Measurements from ENCODE around the gene ZMYND11. TPM values are rescaled to one million over a fixed set of nuclear protein-coding genes. Genes with fewer than 3 reads are reported as not detected.

The ZMYND11 gene
- polyA plus RNA-seq, 3 donors: 7.0 to 11.8 (median 8.8) TPM

DNA sequence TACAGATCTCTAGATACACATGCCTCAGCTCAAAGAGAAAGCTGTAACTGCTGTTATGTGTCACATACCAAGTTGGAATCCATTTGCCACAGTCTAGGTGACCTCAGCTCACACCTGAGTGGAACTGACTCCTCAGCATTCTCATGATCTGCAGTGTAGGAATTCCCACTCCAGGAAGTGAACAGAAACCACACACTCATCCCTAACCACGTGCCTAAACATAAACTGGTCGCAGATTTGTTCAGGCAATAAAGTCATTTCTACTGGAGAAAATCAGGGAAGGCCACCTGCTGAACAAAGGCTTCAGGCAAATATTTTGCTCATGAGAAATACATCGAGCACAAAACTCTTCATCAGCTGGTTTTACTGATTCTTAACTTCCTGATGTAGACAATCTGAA, 23.0 kb upstream of the ZMYND11 start:
- H3K4me2 ChIP-seq (replicated peaks; ENCODE audit: extremely low read depth, low read length, poor library complexity, severe bottlenecking): no peak overlapping the region
- H3K36me3 Mint-ChIP-seq: no peaks in the 10 kb centered on the region

DNA sequence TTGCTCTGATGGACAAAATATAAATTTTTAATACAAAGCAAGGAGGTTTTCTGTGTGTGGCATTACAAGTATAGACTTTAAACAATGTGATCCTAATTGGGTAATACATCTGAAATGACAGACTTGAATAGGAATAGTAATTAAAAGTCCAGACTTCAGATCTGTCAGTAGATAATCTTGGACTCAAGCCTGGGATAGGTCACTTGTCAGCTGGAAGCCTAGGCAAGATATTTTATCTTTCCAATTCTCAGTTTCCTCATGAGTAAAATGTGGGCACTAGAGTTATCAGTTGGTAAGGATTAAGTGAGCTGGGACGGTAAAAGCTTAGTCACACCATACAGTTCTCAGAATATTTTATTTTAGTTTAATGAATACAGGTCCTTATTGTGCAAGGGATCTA, 10.4 kb upstream of the ZMYND11 start:
- DNase-seq: no peak
- peaks cover 14 to 23% (median 16%) of the 10 kb centered on the region in 3 donors for H3K27me3 Mint-ChIP-seq (ENCODE audit: low read depth in 3 of 3)
- Histone ChIP-seq H2AFZ (ENCODE audit: insufficient read depth, low read depth, low read length, poor library complexity, severe bottlenecking) (no peak overlapping the region), H3K36me3 (replicated peaks in 1 of 2; ENCODE audit: control insufficient read depth in 1 of 2, insufficient read depth in 2 of 2, low read length in 2 of 2) (no peaks in the 10 kb centered on the region), H3K4me1 (ENCODE audit: control insufficient read depth in 1 of 2, insufficient read depth in 2 of 2, low read length in 2 of 2) (peaks cover 19 to 26% of the 10 kb centered on the region in 2 donors), H3K9me3 (replicated peaks in 1 of 2; ENCODE audit: control insufficient read depth in 1 of 2, insufficient read depth in 1 of 2, low read length in 2 of 2) (peaks cover 0 to 5% of the 10 kb centered on the region in 2 donors), H3K79me2 (ENCODE audit: insufficient read depth, low read length) (no peaks in the 10 kb centered on the region), H3K4me2 (replicated peaks; ENCODE audit: extremely low read depth, low read length, poor library complexity, severe bottlenecking) (no peak overlapping the region), H3K9ac (ENCODE audit: insufficient read depth, low read length, poor library complexity, severe bottlenecking) (no peak overlapping the region), H3K27ac (ENCODE audit: low read depth in 1 of 2, low read length in 2 of 2) (no peak overlapping the region), H4K20me1 (ENCODE audit: insufficient read depth, low read length) (peaks cover 6% of the 10 kb centered on the region), H3K4me3 (replicated peaks in 1 of 3; ENCODE audit: low read depth in 2 of 3, low read length in 3 of 3) (no peak overlapping the region), H3K27me3 (ENCODE audit: control insufficient read depth in 2 of 2, insufficient read depth in 2 of 2, low read length in 2 of 2) (peaks cover 12 to 14% of the 10 kb centered on the region in 2 donors)
- H3K4me1 Mint-ChIP-seq: peaks cover 17% of the 10 kb centered on the region
- no peak overlapping the region for H3K27ac Mint-ChIP-seq
- WGBS (ENCODE audit: insufficient coverage): no CpG with 5 or more reads among the region's 1 CpG
- peaks cover 3 to 20% (median 10%) of the 10 kb centered on the region in 7 donors for H3K9me3 Mint-ChIP-seq
- H3K4me3 Mint-ChIP-seq: no peak overlapping the region
- intact Hi-C loops (cut with micrococcal nuclease): no loop called here
- TF ChIP-seq, protein P1, sequence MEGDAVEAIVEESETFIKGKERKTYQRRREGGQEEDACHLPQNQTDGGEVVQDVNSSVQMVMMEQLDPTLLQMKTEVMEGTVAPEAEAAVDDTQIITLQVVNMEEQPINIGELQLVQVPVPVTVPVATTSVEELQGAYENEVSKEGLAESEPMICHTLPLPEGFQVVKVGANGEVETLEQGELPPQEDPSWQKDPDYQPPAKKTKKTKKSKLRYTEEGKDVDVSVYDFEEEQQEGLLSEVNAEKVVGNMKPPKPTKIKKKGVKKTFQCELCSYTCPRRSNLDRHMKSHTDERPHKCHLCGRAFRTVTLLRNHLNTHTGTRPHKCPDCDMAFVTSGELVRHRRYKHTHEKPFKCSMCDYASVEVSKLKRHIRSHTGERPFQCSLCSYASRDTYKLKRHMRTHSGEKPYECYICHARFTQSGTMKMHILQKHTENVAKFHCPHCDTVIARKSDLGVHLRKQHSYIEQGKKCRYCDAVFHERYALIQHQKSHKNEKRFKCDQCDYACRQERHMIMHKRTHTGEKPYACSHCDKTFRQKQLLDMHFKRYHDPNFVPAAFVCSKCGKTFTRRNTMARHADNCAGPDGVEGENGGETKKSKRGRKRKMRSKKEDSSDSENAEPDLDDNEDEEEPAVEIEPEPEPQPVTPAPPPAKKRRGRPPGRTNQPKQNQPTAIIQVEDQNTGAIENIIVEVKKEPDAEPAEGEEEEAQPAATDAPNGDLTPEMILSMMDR (IDR thresholded peaks at IDR 0.05): no peak
- peaks cover 0 to 2% of the 10 kb centered on the region in 2 donors for H3K36me3 Mint-ChIP-seq

More for the DNA sequence above, 23.0 kb upstream of the ZMYND11 start:
- no peak overlapping the region for H3K27ac ChIP-seq (ENCODE audit: low read depth in 1 of 2, low read length in 2 of 2)
- H3K4me1 ChIP-seq (ENCODE audit: control insufficient read depth in 1 of 2, insufficient read depth in 2 of 2, low read length in 2 of 2): no peaks in the 10 kb centered on the region
- Mint-ChIP-seq H3K9me3 (peaks cover 0 to 9% (median 3%) of the 10 kb centered on the region in 7 donors), H3K27me3 (ENCODE audit: low read depth in 3 of 3) (peaks cover 1 to 7% (median 5%) of the 10 kb centered on the region in 3 donors), H3K27ac (peak overlapping the region in 1 of 7 donors; percentile 11), H3K4me1 (no peaks in the 10 kb centered on the region), H3K4me3 (no peak overlapping the region)
- no peaks in the 10 kb centered on the region for H3K79me2 ChIP-seq (ENCODE audit: insufficient read depth, low read length)
- H3K27me3 ChIP-seq (ENCODE audit: control insufficient read depth in 2 of 2, insufficient read depth in 2 of 2, low read length in 2 of 2): no peaks in the 10 kb centered on the region
- intact Hi-C loops (cut with micrococcal nuclease): no loop called here
- H3K4me3 ChIP-seq (replicated peaks in 1 of 3; ENCODE audit: low read depth in 2 of 3, low read length in 3 of 3): no peak overlapping the region
- H3K36me3 ChIP-seq (replicated peaks in 1 of 2; ENCODE audit: control insufficient read depth in 1 of 2, insufficient read depth in 2 of 2, low read length in 2 of 2): no peaks in the 10 kb centered on the region
- H3K9me3 ChIP-seq (replicated peaks in 1 of 2; ENCODE audit: control insufficient read depth in 1 of 2, insufficient read depth in 1 of 2, low read length in 2 of 2): no peaks in the 10 kb centered on the region
- no peak overlapping the region for H2AFZ ChIP-seq (ENCODE audit: insufficient read depth, low read depth, low read length, poor library complexity, severe bottlenecking)
- WGBS (ENCODE audit: insufficient coverage): 50% methylated on average over 2 of the region's 3 CpGs
- H3K9ac ChIP-seq (ENCODE audit: insufficient read depth, low read length, poor library complexity, severe bottlenecking): no peak overlapping the region
- TF ChIP-seq, protein P1 (IDR thresholded peaks at IDR 0.05): no peak
- DNase-seq: no peak
- H4K20me1 ChIP-seq (ENCODE audit: insufficient read depth, low read length): no peaks in the 10 kb centered on the region
